Activated T-cell treated with anti-CD3 and anti-CD28 coated beads, Interleukin-2, amount 50 U/mL, for 48 hours (primary cell): ENCODE measurements around the gene OAS1.
"Not testable (repeated sequence)": the region's sequence is repeated elsewhere in the genome, so short reads cannot be mapped to it uniquely, and the experiment has no call there.

Experiments used
- DNase-seq, 2 experiments: peaks; one replicate each; pipeline ENCODE4 v3.0.0-alpha.2; 2020

The OAS1 gene

GRCh38 chr12:112901271-112901670, 5.5 kb upstream of the OAS1 start:
- no peak for DNase-seq

- DNase-seq: no peak
Measured at GRCh38 chr12:112904571-112904970, 2.2 kb upstream of the OAS1 start.

- DNase-seq: no peak
Measured at GRCh38 chr12:112905451-112906089, 1.2 kb upstream of the OAS1 start.

GRCh38 chr12:112907415-112908157, 824 bp downstream of the OAS1 start:
- DNase-seq: no peak

- peak; percentile 26 to 28 for DNase-seq
Measured at GRCh38 chr12:112908548-112908947, 1.8 kb downstream of the OAS1 start.

- DNase-seq: no peak
Measured at GRCh38 chr12:112909693-112910092, 2.9 kb downstream of the OAS1 start.

GRCh38 chr12:112913038-112913688, 6.4 kb downstream of the OAS1 start:
- no peak for DNase-seq

- DNase-seq: not testable (repeated sequence)
Measured at GRCh38 chr12:112913888-112914287, 7.1 kb downstream of the OAS1 start.

GRCh38 chr12:112916270-112916669, 9.5 kb downstream of the OAS1 start:
- no peak for DNase-seq

- DNase-seq: no peak
Measured at GRCh38 chr12:112919121-112919520, 12.4 kb downstream of the OAS1 start.

GRCh38 chr12:112924986-112925385, 18.2 kb downstream of the OAS1 start:
- DNase-seq: no peak

- peak in 1 of 2 experiments; percentile 8 for DNase-seq
Measured at GRCh38 chr12:112926416-112927033, 19.8 kb downstream of the OAS1 start.

- no peak for DNase-seq
Measured at GRCh38 chr12:112927475-112927874, 20.7 kb downstream of the OAS1 start.

GRCh38 chr12:112927925-112928324, 21.2 kb downstream of the OAS1 start:
- no peak for DNase-seq

GRCh38 chr12:112928978-112929377, 22.2 kb downstream of the OAS1 start:
- DNase-seq: peak in 1 of 2 experiments; percentile 7

- no peak for DNase-seq
Measured at GRCh38 chr12:112929715-112930114, 23.0 kb downstream of the OAS1 start.

GRCh38 chr12:112930350-112930749, 23.6 kb downstream of the OAS1 start:
- DNase-seq: no peak

GRCh38 chr12:112932485-112933128, 25.8 kb downstream of the OAS1 start:
- DNase-seq: no peak

GRCh38 chr12:112933129-112933505, 26.4 kb downstream of the OAS1 start:
- DNase-seq: no peak

- no peak for DNase-seq
Measured at GRCh38 chr12:112936264-112936663, 29.5 kb downstream of the OAS1 start.

GRCh38 chr12:112936927-112937326, 30.2 kb downstream of the OAS1 start:
- no peak for DNase-seq

- peak; percentile 56 to 64 for DNase-seq
Measured at GRCh38 chr12:112937741-112938719, 31.3 kb downstream of the OAS1 start, which contains the start of gene OAS3. OAS3 (plus strand) TSS chr12:112938474; CDS start chr12:112938531, 57 bp downstream.
